HG03108 (cell line): ENCODE results near the gene UCP1.
A peak's percentile ranks its signal among the peaks of the same experiment; 100 is the strongest.
"Not testable (repeated sequence)": the region's sequence is repeated elsewhere in the genome, so short reads cannot be mapped to it uniquely, and the experiment has no call there.

Source experiments
- ATAC-seq: cut with Tn5 transposase; IDR thresholded peaks from one replicate; pipeline ENCODE4 v1.9.1; 2021; ENCODE audit warnings: moderate library complexity; ENCODE audit not compliant: unreplicated experiment

Gene UCP1

DNA sequence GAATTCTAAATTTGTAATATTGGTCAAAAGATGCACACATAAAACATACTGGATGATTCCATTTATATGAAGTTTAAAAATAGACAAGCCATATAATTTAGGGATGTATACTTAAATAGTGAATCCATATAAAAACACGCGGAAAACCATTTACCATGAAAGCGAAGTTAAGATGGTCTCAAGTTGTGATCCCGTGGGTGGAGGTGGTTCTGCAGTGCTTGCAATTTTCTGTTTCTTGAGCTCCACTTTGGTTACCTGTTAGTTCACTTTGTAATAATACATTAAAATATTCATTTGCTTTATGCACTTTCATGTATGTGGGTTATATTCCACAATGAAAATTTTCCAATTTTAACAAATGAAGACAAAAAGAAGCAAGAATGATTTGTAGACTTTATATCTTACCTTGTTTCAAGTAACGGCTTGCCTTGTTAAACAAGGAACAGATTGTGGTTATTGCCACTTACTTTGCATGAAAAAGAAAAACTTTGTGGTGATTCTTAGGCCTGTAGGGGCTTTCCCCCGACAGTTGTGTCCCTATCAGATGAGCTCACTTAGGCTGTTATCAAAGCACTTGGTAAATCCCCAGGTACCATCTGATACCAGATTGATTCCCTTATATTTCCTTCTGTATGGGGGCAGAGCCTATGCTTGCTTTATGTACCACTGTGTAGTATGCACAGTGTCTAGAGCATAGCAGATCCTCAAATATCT, 12.2 kb downstream of the UCP1 start:
- ATAC-seq = peak; percentile 99

- no peak for ATAC-seq
Measured at GRCh38 chr4:140533951-140534480, 34.7 kb downstream of the UCP1 start.

DNA sequence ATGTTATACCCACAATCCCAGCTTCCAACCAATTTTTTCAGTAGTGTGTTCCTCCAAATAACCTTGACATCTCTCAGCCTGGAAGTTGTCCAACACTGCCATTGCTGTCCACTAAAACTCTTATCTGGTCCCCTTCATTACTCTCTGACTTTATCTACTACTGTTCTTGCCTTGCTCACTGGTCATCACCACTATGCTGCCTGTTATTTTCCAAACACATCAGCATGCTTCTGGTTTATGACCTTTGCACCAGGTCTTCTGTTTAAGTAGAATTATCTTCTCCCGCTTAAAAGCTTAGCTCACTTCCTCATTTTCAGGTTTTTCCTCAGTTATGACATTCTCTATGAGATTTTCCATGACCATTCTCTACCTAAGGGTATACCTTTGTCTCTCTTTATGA, 39.3 kb downstream of the UCP1 start:
- no peak for ATAC-seq

GRCh38 chr4:140523857-140524742, 44.7 kb downstream of the UCP1 start, which contains the start of gene ELMOD2:
Gene ELMOD2, plus strand, starts transcription at chr4:140524168. Its CDS starts 1,261 bp downstream, at chr4:140525429.
- peak; percentile 100 for ATAC-seq

DNA sequence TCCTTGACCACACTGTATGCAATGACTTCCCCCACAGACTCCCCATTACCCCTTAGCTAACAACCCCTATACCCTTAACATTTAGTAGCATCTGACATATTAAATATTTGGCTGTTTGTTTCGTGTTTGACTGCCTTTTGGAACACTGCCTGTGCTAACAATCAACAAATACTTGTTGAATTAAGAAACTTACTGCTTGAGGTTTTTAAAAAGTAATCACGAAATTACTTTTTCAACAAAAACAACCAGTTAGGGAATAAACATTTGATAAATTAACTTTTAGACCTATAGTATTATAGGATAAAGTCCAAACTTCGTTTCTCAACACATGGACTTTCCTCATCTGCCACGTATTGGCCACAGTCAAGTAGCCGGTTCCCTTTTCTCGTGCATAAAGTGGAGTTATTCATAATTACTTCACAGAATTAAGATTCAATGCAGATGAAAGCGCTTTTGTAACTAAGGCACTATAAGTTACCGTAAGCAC, 45.3 kb downstream of the UCP1 start:
- ATAC-seq = peak; percentile 1

DNA sequence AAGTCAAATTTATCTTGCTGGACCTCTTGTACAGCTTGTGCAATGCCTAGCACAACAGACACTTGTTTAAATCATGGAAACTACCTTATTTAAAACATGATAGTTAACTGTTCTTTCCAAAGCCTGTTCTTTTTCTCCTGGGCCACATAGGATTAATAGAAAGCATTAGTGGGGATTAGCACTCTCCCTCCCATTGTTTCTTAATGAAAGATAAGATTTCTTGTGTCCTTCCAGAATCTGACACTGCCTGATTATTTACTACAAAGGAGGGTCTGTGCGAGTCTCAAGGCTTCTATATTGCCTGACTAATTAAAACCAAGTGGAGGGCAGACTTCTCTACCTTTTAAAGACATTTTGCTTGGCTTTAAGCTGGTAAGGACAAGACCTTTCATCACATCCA, 53.3 kb downstream of the UCP1 start:
- no peak for ATAC-seq

DNA sequence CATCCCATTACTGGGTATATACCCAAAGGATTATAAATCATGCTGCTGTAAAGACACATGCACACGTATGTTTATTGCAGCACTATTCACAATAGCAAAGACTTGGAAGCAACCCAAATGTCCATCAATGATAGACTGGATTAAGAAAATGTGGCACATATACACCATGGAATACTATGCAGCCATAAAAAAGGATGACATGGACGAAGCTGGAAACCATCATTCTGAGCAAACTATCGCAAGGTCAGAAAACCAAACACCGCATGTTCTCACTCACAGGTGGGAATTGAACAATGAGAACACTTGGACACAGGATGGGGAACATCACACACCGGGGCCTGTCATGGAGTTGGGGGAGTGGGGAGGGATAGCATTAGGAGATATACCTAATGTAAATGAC, 55.0 kb downstream of the UCP1 start:
- not testable (repeated sequence) for ATAC-seq
